K562 (cell line): Measurements from ENCODE around the gene TBC1D2. TPM values are rescaled to one million over a fixed set of nuclear protein-coding genes. Genes with fewer than 3 reads are reported as not detected.

ENCODE experiments used
- ATAC-seq: fragments of 200-7000 bp; cut with Tn5 transposase; 3 replicates; pipeline ENCODE4 v1.9.1; 2020; ENCODE audit warnings: moderate library complexity
- BruUV-seq: library from RNA; stranded (reverse); fragments of 400-500 nt; replicated peaks from 2 replicates; lab custom pipeline; 2021; lab: Mats Ljungman, UMichigan
- CTCF ChIA-PET: fragments of 300-600 bp; formaldehyde crosslinking; extraction: SDS; loops from one replicate; lab custom pipeline; 2021; ENCODE audit warnings: low intra/inter-chr PET ratio; lab: Yijun Ruan, JAX
- POLR2A ChIA-PET: fragments of 300-600, 350-650 bp; sonication (Branson Sonifier 250); formaldehyde crosslinking; extraction: SDS; loops from one replicate; lab custom pipeline; 2021; ENCODE audit warnings: antibody characterized with exemption, inconsistent platforms; lab: Yijun Ruan, JAX
- DNase-seq, 4 experiments: peaks; one replicate each; pipeline versions ENCODE4 v3.0.0 to v3.0.0-alpha.2; 2011 to 2018; ENCODE audit warnings: low spot score in 3 of 4, mixed read lengths in 3 of 4; ENCODE audit errors: extremely low read depth in 1 of 4
- FAIRE-seq: peaks from 2 replicates; lab custom pipeline; 2011; peaks lifted over from hg19 to GRCh38; lab: Jason Lieb, UNC
- H2AFZ ChIP-seq: 2 replicates; pipeline ENCODE4 v1.6.0; 2011; ENCODE audit warnings: low read depth, low read length, control low read depth, inconsistent platforms
- H3K27ac ChIP-seq: fragments of 200-600 bp; 3 replicates; pipeline ENCODE4 v1.8.0; 2011; ENCODE audit warnings: low read depth, mild to moderate bottlenecking, control low read depth, inconsistent platforms, low read length, moderate library complexity, mixed read lengths; ENCODE audit errors: extremely low read depth
- H3K27me3 ChIP-seq, 2 experiments: fragments of 300-600 bp in 1 of 2; 2 replicates in 1 of 2; 3 replicates in 1 of 2; pipeline versions ENCODE4 v1.6.0 to v1.8.0; 2011; ENCODE audit warnings: inconsistent platforms in 2 of 2, low read length in 2 of 2, mild to moderate bottlenecking in 1 of 2, mixed read lengths in 1 of 2, moderate library complexity in 1 of 2; ENCODE audit not compliant: control insufficient read depth in 2 of 2, insufficient read depth in 2 of 2
- H3K36me3 ChIP-seq: fragments of 300-600 bp; 3 replicates; pipeline ENCODE4 v1.8.0; 2011; ENCODE audit warnings: mild to moderate bottlenecking, low read length, inconsistent platforms; ENCODE audit not compliant: control insufficient read depth, insufficient read depth
- H3K4me1 ChIP-seq, 2 experiments: fragments of 200-600 bp in 1 of 2; replicated peaks in 1 of 2; 2 replicates in 1 of 2; 3 replicates in 1 of 2; pipeline versions ENCODE4 v1.5.1 to v1.8.0; 2011; ENCODE audit warnings: inconsistent platforms in 2 of 2, low read length in 2 of 2, mild to moderate bottlenecking in 1 of 2, mixed read lengths in 1 of 2, moderate library complexity in 1 of 2; ENCODE audit not compliant: control insufficient read depth in 2 of 2, insufficient read depth in 2 of 2
- H3K4me2 ChIP-seq: 2 replicates; pipeline ENCODE4 v1.6.1; 2011; ENCODE audit warnings: low read length, control low read depth, inconsistent platforms, mixed read lengths; ENCODE audit not compliant: insufficient read depth
- H3K4me3 ChIP-seq: fragments of 200-600 bp; sonication (generic), shearing (Covaris generic); 2 replicates; pipeline ENCODE4 v1.5.1; 2016; ENCODE audit warnings: control low read depth, inconsistent platforms
- H3K79me2 ChIP-seq: fragments of 200-600 bp; 3 replicates; pipeline ENCODE4 v1.8.0; 2011; ENCODE audit warnings: low read length, inconsistent platforms; ENCODE audit not compliant: control insufficient read depth, insufficient read depth
- H3K9ac ChIP-seq, 2 experiments: 2 replicates each; pipeline versions ENCODE4 v1.6.0 to v1.6.1; 2011; ENCODE audit warnings: low read depth in 2 of 2, low read length in 2 of 2, control low read depth in 1 of 2, inconsistent platforms in 1 of 2, mild to moderate bottlenecking in 1 of 2, mixed read lengths in 1 of 2; ENCODE audit not compliant: insufficient read depth in 1 of 2
- H3K9me1 ChIP-seq: one replicate; pipeline ENCODE4 v1.6.0; 2011; ENCODE audit warnings: inconsistent platforms, mild to moderate bottlenecking, low read length, moderate library complexity; ENCODE audit not compliant: control insufficient read depth, insufficient read depth
- H3K9me3 ChIP-seq: replicated peaks from 2 replicates; pipeline ENCODE4 v1.5.1; 2011; ENCODE audit warnings: low read depth, low read length, inconsistent platforms; ENCODE audit not compliant: control insufficient read depth, insufficient read depth
- H4K20me1 ChIP-seq: replicated peaks from 2 replicates; pipeline ENCODE4 v1.6.1; 2011; ENCODE audit warnings: low read length, inconsistent platforms, mixed read lengths; ENCODE audit not compliant: control insufficient read depth, insufficient read depth
- ARHGAP35 ChIP-seq: fragments of 450-650 bp; IDR thresholded peaks from 2 replicates; pipeline ENCODE4 v1.6.1; 2018; ENCODE audit not compliant: partially characterized antibody
- BRCA1 ChIP-seq, 2 experiments: fragments of 450-650 bp in 1 of 2; sonication (generic) in 1 of 2; formaldehyde crosslinking in 1 of 2; IDR thresholded peaks; 2 replicates each; pipeline versions ENCODE4 v1.5.0 to v1.6.1; 2017 to 2020; ENCODE audit warnings: mild to moderate bottlenecking in 1 of 2, missing genetic modification reagents in 1 of 2
- CCNT2 ChIP-seq: IDR thresholded peaks from 2 replicates; pipeline ENCODE4 v1.6.1; 2011; ENCODE audit warnings: borderline replicate concordance, low read depth, mild to moderate bottlenecking, moderate library complexity, mixed read lengths, low read length; ENCODE audit not compliant: insufficient read length; ENCODE audit errors: extremely low read depth
- ELF4 ChIP-seq: fragments of 450-650 bp; formaldehyde crosslinking; IDR thresholded peaks from 2 replicates; pipeline ENCODE4 v1.4.0; 2022; ENCODE audit warnings: missing genetic modification characterization
- ETV1 ChIP-seq: fragments of 450-650 bp; conservative IDR thresholded peaks from 2 replicates; pipeline ENCODE4 v1.6.1; 2016; ENCODE audit warnings: missing genetic modification characterization, control low read depth, low read depth, missing compliant biosample characterization
- ILF3 ChIP-seq: fragments of 450-650 bp; IDR thresholded peaks from 2 replicates; pipeline ENCODE4 v1.6.1; 2018; ENCODE audit warnings: antibody characterized with exemption, mild to moderate bottlenecking, moderate library complexity, borderline replicate concordance
- KDM5B ChIP-seq: fragments of 200-600 bp; sonication (generic); IDR thresholded peaks from 2 replicates; pipeline ENCODE4 v1.6.1; 2012; ENCODE audit warnings: low read depth, mild to moderate bottlenecking, moderate library complexity, low read length, control low read depth, inconsistent platforms; ENCODE audit not compliant: insufficient replicate concordance
- NCOA1 ChIP-seq: fragments of 450-650 bp; IDR thresholded peaks from 2 replicates; pipeline ENCODE4 v1.6.1; 2016; ENCODE audit warnings: low read depth
- NELFE ChIP-seq: IDR thresholded peaks from 2 replicates; pipeline ENCODE4 v1.6.1; 2011; ENCODE audit warnings: mild to moderate bottlenecking; ENCODE audit not compliant: insufficient read depth, insufficient read length
- RBM17 ChIP-seq: fragments of 200-400 bp; formaldehyde crosslinking; IDR thresholded peaks from 2 replicates; pipeline ENCODE4 v1.6.1; 2017; ENCODE audit warnings: low read depth, mild to moderate bottlenecking, low read length, borderline replicate concordance
- SMARCB1 ChIP-seq: IDR thresholded peaks from 2 replicates; pipeline ENCODE4 v1.6.1; 2011; ENCODE audit warnings: improper control_type of control experiment, low read depth; ENCODE audit not compliant: insufficient read length
- TRIM24 ChIP-seq, 2 experiments: fragments of 450-650 bp; IDR thresholded peaks; 2 replicates each; pipeline ENCODE4 v1.6.1; 2016
- WHSC1 ChIP-seq: IDR thresholded peaks from one replicate; pipeline ENCODE4 v1.6.1; 2012; ENCODE audit warnings: low read length, control low read depth, inconsistent platforms
- ZNF146 ChIP-seq: IDR thresholded peaks from one replicate; pipeline ENCODE4 v1.6.1; 2018; ENCODE audit warnings: missing compliant biosample characterization; ENCODE audit not compliant: unreplicated experiment
- ZNF584 ChIP-seq: fragments of 200-800 bp; sonication (Bioruptor generic); IDR thresholded peaks from 2 replicates; pipeline ENCODE4 v1.6.1; 2016; ENCODE audit warnings: low read depth, mild to moderate bottlenecking, missing genetic modification characterization, missing compliant biosample characterization
- WGBS: fragments of 100-300 bp; shearing (Covaris generic); methylation state at CpG from one replicate; pipeline ENCODE4 v1.1.6; 2016; ENCODE audit warnings: low coverage, mixed read lengths; ENCODE audit not compliant: insufficient coverage; ENCODE audit errors: missing lambda C conversion rate; 5-methylcytosine and 5-hydroxymethylcytosine counted together
- in situ Hi-C: fragments of 300-500 bp; cut with MboI; formaldehyde crosslinking; loops from 4 replicates; pipeline ENCODE4 v1.15.0; 2018; ENCODE audit warnings: inconsistent platforms, mixed read lengths
- intact Hi-C: fragments of 100-400 bp; cut with micrococcal nuclease; formaldehyde crosslinking; loops from 2 replicates; pipeline ENCODE4 v1.14.2; 2022
- polyA plus RNA-seq, 8 experiments: library from polyadenylated mRNA; depleted of rRNA in 4 of 8; stranded (reverse) in 5 of 8; unstranded in 3 of 8; fragments of >200 nt; fragmentation: Nextera tagmentation in 2 of 8; fragmentation: Illumina TruSeq in 1 of 8; extraction: Ambion mirVana in 2 of 8; extraction: Trizol in 1 of 8; gene quantifications; 2 replicates each; pipeline versions ENCODE4 v1.2.1 to v1.2.3, GENCODE V29; 2011 to 2014; ENCODE audit warnings: inconsistent platforms in 1 of 8, missing spikeins in 1 of 8
- total RNA-seq, 7 experiments: library from RNA; depleted of rRNA in 6 of 7; stranded (reverse); fragments of >200 nt in 6 of 7; fragmentation: Illumina TruSeq in 2 of 7; extraction: Trizol in 2 of 7; gene quantifications; 2 replicates each; pipeline versions ENCODE4 v1.2.1 to v1.2.3, GENCODE V29; 2011 to 2021; ENCODE audit warnings: low replicate concordance in 1 of 7
- TF ChIP-seq, protein P1 (sequence below): sonication (generic); formaldehyde crosslinking; IDR thresholded peaks from 2 replicates; pipeline ENCODE4 v1.8.0; 2022; ENCODE audit warnings: mild to moderate bottlenecking, missing genetic modification reagents
- TF ChIP-seq, protein P2 (sequence below): fragments of 450-650 bp; conservative IDR thresholded peaks from 2 replicates; pipeline ENCODE4 v1.6.1; 2016; ENCODE audit warnings: missing genetic modification characterization, low read depth, mild to moderate bottlenecking, missing compliant biosample characterization, moderate library complexity
- TF ChIP-seq, protein P3 (sequence below): sonication (generic); formaldehyde crosslinking; IDR thresholded peaks from 2 replicates; pipeline ENCODE4 v1.8.0; 2022; ENCODE audit warnings: mild to moderate bottlenecking, missing genetic modification reagents
- TF ChIP-seq, protein P4 (sequence below): fragments of 450-650 bp; formaldehyde crosslinking; IDR thresholded peaks from 2 replicates; pipeline ENCODE4 v1.4.0; 2022; ENCODE audit warnings: missing genetic modification characterization

Gene TBC1D2
- total and polyA plus RNA-seq, 9 of the 15 experiments (the other 6 are each of a cell fraction or from before 2014, with no cell fraction given), result 0.10 to 7.0 (median 2.5) TPM

DNA sequence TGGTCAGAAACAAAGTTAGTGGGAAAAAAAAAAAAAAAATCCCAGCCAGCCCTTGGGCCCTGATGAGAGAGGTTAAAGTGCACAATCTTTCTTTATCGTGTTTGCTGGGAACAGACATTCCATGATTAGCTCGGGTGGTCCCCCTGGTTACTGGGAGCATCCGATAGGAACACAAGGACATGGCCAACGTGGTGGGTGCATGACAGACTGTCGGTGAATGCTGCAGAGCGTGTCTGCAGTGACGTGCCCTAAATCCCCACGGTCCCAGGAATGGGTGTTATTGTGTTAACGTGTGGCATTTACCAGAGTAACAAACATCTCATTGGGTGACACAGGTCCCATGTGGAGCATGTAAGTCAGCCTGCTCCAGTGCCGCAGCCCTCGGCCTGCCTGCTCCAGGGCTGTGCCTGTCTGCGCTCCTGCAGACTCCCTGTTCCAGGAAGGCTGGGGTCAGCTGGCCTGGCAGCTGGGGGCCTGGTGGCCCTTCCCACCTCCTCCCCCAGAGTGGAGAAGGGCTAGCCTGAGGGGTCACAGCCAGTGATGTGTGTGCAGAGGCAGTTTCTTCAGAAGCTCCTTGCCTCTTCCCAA lies 34.3 kb upstream of the TBC1D2 start:
- WGBS, result 73% methylated on average over 11 of the region's 12 CpGs
- H3K4me1 ChIP-seq, result peaks cover 9 to 15% of the 10 kb centered on the region in 2 experiments
- intact Hi-C loops (no loop called here), in situ Hi-C loops (no loop called here)
- H3K9me1 ChIP-seq, result no peaks in the 10 kb centered on the region
- no peak for FAIRE-seq
- ChIA-PET CTCF (no interaction called here), POLR2A (interaction anchor here (0.7 kb wide), 1 partner anchor 17 kb away, joined by 3 read pairs; no protein-coding TSS in a partner anchor)
- no peak for DNase-seq
- no peak overlapping the region for H3K4me3 ChIP-seq
- H4K20me1 ChIP-seq, result no peaks in the 10 kb centered on the region
- no peak overlapping the region for H2AFZ ChIP-seq
- no peaks in the 10 kb centered on the region for H3K27me3 ChIP-seq
- BruUV-seq, result no TSS peak
- no peak overlapping the region; a peak in 1 of 4 replicates for H3K9ac ChIP-seq
- H3K27ac ChIP-seq, result no peak overlapping the region
- H3K4me2 ChIP-seq, result no peak overlapping the region
- no peak for ATAC-seq
- no peaks in the 10 kb centered on the region for H3K36me3 ChIP-seq
- no peaks in the 10 kb centered on the region for H3K9me3 ChIP-seq
- no peaks in the 10 kb centered on the region for H3K79me2 ChIP-seq
- TF ChIP-seq ARHGAP35 (no peak), KDM5B (no peak), ILF3 (no peak), ZNF584 (CRISPR knock-in tag) (no peak), ZNF146 (CRISPR knock-in tag) (no peak), RBM17 (no peak), BRCA1 (IDR thresholded peaks at IDR 0.05) (no peak), BRCA1 (CRISPR knock-in tag; IDR thresholded peaks at IDR 0.05) (no peak), ETV1 (no peak), WHSC1 (no peak), NCOA1 (no peak), TRIM24 (IDR thresholded peaks at IDR 0.05) (no peak), SMARCB1 (no peak), CCNT2 (no peak), NELFE (no peak), ELF4 (CRISPR knock-in tag) (no peak)
- TF ChIP-seq, protein P1, sequence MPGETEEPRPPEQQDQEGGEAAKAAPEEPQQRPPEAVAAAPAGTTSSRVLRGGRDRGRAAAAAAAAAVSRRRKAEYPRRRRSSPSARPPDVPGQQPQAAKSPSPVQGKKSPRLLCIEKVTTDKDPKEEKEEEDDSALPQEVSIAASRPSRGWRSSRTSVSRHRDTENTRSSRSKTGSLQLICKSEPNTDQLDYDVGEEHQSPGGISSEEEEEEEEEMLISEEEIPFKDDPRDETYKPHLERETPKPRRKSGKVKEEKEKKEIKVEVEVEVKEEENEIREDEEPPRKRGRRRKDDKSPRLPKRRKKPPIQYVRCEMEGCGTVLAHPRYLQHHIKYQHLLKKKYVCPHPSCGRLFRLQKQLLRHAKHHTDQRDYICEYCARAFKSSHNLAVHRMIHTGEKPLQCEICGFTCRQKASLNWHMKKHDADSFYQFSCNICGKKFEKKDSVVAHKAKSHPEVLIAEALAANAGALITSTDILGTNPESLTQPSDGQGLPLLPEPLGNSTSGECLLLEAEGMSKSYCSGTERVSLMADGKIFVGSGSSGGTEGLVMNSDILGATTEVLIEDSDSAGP (CRISPR knock-in tag), result no peak
- TF ChIP-seq, protein P2, sequence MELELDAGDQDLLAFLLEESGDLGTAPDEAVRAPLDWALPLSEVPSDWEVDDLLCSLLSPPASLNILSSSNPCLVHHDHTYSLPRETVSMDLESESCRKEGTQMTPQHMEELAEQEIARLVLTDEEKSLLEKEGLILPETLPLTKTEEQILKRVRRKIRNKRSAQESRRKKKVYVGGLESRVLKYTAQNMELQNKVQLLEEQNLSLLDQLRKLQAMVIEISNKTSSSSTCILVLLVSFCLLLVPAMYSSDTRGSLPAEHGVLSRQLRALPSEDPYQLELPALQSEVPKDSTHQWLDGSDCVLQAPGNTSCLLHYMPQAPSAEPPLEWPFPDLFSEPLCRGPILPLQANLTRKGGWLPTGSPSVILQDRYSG, result no peak
- TF ChIP-seq, protein P3, sequence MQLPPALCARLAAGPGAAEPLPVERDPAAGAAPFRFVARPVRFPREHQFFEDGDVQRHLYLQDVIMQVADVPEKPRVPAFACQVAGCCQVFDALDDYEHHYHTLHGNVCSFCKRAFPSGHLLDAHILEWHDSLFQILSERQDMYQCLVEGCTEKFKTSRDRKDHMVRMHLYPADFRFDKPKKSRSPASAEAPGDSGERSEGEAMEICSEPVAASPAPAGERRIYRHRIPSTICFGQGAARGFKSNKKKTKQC, result no peak
- TF ChIP-seq, protein P4, sequence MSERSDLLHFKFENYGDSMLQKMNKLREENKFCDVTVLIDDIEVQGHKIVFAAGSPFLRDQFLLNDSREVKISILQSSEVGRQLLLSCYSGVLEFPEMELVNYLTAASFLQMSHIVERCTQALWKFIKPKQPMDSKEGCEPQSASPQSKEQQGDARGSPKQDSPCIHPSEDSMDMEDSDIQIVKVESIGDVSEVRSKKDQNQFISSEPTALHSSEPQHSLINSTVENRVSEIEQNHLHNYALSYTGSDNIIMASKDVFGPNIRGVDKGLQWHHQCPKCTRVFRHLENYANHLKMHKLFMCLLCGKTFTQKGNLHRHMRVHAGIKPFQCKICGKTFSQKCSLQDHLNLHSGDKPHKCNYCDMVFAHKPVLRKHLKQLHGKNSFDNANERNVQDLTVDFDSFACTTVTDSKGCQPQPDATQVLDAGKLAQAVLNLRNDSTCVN, result no peak
